Stimulated activated CD4-positive, alpha-beta T cell treated with anti-CD3 and anti-CD28 coated beads, TNF-alpha, amount 100 ng/mL, for 24 hours (primary cell): ENCODE data around the gene P3H4.

Experiments
- DNase-seq, 3 experiments: peaks; one replicate each; pipeline ENCODE4 v3.0.0-alpha.2; 2020; ENCODE audit warnings: low read depth in 3 of 3

P3H4 gene

DNA sequence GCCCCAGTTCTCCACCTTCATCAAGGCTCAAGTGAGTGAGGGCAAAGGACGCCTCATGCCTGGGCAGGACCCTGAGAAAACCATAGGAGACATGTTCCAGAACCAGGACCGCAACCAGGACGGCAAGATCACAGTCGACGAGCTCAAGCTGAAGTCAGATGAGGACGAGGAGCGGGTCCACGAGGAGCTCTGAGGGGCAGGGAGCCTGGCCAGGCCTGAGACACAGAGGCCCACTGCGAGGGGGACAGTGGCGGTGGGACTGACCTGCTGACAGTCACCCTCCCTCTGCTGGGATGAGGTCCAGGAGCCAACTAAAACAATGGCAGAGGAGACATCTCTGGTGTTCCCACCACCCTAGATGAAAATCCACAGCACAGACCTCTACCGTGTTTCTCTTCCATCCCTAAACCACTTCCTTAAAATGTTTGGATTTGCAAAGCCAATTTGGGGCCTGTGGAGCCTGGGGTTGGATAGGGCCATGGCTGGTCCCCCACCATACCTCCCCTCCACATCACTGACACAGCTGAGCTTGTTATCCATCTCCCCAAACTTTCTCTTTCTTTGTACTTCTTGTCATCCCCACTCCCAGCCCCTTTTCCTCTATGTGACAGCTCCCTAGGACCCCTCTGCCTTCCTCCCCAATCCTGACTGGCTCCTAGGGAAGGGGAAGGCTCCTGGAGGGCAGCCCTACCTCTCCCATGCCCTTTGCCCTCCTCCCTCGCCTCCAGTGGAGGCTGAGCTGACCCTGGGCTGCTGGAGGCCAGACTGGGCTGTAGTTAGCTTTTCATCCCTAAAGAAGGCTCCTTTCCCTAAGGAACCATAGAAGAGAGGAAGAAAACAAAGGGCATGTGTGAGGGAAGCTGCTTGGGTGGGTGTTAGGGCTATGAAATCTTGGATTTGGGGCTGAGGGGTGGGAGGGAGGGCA, 10.7 kb upstream of the P3H4 start:
- no peak for DNase-seq

DNA sequence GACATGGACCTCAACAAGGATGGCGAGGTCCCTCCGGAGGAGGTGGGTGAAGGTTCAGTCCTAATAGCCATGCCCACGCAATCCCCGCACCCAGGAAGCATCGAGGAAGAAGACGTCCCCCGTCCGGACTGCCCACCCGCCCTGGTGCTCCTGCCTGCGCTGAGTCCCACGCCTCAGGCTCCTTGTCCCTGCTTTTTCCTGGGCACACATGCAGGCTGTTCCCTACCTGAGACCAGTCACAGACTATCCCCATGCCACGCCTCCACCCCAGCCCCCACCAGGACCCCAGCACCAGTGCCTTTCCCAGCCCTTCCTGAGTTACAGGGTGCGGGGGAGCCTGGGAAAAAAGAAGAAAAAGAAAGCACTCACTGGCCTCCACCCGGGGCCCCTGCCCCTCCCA, 10.0 kb upstream of the P3H4 start:
- DNase-seq: no peak

DNA sequence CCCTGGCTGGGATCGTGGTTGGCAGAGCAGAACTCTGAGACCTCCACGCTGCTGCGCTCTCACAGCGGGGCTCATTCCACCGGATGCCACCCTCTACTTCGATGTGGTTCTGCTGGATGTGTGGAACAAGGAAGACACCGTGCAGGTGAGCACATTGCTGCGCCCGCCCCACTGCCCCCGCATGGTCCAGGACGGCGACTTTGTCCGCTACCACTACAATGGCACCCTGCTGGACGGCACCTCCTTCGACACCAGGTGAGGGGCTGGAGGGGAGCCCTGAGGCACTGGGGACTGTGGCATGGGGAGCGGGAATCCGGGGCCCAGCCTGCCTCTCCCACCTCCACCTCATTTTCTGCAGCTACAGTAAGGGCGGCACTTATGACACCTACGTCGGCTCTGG, 6.3 kb upstream of the P3H4 start:
- DNase-seq: no peak

DNA sequence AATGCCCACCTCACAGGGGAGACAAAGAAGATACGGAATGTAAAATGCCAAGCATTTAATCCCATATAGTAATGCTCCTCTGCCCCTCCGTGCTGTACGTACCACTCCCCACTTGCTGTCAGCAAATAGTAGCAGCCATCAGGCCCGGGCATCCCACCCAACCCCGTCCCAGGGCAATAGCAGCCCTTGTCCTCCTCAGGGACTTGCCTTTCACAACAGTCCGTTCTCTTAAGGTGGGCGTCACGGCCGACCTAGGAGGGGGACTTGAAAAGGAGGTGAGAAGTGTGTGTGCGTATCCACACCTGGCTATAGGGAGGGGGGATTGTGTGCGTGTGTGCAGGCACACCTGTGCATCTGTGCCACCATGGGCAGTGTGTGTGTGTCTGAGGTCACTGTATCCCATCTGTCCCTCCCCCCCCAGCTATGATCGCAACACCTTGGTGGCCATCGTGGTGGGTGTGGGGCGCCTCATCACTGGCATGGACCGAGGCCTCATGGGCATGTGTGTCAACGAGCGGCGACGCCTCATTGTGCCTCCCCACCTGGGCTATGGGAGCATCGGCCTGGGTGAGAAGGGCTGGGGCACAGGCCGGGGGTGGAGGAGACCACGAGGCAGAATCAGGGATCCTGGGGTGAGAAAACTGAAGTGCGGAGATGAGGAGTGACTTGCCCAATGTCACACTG, 5.0 kb upstream of the P3H4 start:
- no peak for DNase-seq

DNA sequence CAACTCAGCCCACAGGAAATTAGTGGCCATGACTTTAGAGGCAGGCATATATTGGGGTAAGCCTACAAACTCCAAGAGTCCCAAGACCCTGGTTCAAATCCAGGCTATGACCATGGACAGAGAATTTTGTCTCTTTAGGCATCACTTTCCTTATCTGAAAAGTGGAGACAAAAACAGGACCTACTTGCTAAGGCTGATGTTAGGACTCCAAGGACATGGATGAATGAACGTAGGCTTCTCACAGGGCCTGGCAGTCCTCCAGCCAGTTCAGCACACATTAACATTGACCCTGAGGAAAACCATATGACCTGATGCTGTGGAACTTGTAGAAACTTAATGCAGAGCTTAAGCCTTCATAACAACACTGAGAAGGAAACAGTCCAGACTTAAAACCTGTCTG, 2.4 kb upstream of the P3H4 start:
- no peak for DNase-seq

DNA sequence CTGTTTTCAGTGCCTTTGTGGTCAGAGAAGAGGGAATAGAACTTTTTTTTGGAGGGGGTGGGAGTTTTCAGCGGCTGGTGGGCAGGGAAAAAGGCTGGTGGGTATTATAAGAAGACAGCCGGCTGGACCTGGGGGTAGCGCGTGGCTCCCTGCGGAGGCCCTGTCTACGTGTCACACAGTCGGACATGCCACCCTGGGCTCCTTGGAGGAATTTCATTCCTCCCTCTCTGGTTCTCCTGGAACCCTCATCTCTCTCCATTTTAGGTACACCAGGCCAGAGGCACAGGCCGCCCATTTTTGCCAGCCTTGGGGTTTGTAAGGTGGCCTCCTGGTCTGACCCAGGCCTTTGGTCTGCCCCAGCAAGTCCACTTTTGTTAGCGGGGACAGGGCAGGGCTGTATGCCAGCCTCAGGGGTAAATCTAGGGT, 2.0 kb upstream of the P3H4 start:
- DNase-seq: no peak

DNA sequence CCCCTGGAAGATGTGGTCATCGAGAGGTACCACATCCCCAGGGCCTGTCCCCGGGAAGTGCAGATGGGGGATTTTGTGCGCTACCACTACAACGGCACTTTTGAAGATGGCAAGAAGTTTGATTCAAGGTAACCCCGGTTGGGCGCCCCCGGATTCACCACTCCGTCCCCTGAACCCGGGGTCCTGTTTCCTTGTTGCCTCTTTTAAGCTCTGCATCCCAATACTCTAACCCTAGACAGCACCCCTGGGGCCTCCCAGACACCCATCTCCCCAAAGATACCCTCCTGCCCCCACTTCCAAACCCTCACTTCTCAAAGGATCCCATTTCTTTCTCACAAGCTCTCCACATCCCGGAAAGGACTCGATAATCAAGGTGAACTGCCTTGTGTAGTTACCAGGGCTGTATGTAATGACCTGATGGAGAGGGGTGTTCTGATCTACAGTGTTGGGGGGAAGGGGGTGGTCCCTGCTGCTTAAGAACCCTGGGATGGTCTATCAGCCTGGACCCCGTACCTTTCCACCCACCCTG, 1.5 kb upstream of the P3H4 start:
- no peak for DNase-seq

DNA sequence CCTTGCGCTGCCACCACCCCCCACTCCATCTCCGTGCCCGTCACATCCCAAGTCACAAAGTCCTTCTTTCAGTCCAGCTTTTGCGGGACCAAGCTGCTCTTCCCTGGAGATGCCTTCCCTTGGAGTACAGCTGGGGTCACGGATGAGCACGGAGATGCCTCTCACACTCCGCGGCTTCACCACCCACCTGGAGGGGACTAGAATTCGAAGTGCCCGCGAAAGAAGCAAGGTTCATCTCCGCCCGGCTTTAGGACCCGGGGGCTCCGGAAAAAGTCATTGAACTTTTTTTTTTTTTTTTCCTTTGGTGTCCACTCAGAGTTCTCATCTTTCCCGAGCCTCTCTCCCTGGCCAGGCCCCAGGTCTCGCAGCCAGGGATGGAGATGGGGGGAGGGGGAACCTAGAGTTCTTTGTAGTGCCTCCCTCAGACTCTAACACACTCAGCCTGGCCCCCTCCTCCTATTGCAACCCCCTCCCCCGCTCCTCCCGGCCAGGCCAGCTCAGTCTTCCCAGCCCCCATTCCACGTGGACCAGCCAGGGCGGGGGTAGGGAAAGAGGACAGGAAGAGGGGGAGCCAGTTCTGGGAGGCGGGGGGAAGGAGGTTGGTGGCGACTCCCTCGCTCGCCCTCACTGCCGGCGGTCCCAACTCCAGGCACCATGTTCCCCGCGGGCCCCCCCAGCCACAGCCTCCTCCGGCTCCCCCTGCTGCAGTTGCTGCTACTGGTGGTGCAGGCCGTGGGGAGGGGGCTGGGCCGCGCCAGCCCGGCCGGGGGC, 817 bp upstream of the P3H4 start, which contains the start of gene FKBP10:
Gene FKBP10 (plus strand): TSS at position 624 of the 771 bp plus-strand sequence. CDS start 31 bp downstream, at position 655.
- DNase-seq: peak in 1 of 3 experiments; percentile 26

DNA sequence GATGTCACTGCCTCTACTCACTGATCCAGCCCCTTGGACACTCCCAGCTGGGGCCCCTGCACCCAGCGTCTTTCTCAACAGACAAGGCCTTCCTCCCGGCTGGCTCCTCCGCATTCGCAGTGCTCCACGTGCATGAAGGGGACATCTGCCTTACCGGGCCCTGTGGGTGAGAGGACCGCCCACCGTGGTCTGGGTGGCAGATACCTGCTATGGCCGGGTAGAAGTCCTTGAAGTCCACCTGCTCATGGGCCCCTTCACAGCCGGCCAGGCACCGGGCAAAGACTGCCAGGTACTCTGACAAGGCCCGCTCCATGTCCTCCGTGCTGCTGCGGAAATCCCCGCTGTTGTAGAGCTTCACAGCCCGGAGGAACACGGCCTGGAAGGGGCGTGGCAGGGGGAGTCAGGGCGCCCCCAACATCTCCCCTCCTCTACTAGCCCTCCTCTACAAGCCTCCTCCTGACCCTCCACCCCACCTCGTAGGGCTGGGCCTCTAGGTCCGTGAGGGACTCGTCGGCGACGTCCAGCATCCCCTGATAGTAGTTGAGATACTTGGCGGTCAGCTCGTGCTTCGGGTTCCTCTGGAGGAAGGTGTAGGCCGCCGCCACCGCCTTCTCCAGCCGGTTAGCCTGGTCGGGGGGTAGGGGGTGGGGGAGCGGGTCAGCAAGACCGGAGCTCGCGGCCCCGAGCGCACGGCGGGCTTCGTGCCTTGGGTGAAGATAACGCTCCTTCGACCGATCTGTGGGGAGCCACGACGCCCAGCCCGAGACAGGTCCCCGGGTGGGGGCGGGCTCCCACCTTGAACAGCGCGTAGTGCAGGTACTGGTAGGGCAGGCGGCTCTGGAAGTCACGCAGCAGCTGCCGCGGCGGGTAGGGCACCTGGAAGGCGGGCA, 845 bp downstream of the P3H4 start:
- no peak for DNase-seq

DNA sequence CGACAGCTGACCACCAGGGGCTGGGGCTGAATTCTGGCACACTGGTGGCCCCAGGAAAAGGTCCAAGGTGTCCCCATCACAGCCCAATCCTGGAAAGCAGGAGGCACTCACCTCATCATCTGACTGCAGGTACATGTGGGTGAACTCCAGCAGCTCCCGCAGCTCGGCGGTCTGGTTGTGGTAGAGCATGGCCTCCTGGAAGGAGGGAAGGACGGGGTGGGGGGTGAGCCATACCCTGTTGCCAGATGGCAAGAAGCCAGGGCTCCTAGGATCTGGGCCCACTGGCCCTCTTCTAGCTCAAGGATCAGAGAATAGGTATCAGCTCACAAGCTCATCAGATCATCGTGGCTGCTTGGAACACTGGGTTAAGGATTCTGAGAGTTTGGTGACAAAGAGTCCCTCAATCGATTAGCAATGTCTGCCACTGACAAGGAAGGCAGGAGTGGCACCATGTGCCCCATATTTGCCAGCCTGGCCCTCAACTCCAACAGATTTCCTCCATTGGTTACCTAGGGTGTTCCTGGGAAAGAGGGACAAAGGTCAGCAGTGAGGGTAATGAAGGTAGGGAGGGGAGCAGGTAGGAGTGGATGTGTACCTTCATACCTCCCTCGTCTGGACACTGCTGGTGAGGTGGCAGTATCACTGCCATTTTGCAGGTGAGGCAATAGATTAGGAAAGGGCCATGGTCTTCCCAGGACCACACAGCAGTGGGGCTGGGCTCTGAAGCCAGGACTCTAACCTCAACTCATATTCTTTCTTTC, 4.9 kb downstream of the P3H4 start:
- DNase-seq: no peak

DNA sequence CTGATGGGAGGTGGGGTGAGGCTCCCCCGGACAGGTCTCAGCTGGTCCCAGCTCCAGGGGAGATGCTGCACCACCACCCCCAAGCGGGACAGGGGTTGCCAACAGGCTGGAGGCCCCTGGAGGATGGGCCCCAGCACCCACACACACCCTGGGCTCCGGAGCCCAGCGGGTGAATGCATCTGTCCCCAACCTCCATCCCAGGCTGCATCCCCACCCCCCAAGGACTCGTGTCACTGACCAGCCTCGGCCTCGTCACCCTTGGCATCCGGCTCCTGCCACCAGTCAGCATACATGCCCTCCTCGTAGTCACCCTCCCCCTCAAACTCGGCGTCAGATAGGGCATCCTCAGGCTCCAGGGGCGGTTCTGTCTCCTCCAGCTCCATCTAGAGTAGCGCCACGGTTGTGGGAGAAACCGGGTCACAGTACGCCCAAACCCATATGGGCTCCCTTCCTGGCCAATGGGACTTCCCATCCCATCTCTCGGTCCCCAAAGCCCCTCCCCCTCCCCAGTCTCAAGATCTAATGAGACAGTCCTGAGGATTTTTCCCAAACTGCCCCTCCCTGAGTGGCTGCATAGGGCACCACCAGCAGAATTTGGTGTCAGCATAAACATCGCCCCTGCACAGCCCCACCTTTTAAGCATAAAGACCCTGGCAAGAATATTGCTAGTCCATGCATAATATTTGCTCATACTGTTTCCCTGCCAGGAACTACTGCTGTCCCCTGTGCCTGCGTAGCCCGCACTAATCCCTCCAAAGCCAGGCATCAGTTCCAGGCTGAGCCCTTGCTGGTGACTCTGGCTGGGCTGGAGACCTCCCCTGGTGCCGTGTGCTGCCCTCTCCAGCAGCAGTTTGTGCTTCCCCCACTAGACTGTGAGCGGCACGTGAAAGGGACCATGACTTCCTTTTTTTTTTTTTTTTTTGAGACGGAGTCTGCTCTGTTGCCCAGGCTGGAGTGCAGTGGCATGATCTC, 8.4 kb downstream of the P3H4 start:
- DNase-seq: no peak

DNA sequence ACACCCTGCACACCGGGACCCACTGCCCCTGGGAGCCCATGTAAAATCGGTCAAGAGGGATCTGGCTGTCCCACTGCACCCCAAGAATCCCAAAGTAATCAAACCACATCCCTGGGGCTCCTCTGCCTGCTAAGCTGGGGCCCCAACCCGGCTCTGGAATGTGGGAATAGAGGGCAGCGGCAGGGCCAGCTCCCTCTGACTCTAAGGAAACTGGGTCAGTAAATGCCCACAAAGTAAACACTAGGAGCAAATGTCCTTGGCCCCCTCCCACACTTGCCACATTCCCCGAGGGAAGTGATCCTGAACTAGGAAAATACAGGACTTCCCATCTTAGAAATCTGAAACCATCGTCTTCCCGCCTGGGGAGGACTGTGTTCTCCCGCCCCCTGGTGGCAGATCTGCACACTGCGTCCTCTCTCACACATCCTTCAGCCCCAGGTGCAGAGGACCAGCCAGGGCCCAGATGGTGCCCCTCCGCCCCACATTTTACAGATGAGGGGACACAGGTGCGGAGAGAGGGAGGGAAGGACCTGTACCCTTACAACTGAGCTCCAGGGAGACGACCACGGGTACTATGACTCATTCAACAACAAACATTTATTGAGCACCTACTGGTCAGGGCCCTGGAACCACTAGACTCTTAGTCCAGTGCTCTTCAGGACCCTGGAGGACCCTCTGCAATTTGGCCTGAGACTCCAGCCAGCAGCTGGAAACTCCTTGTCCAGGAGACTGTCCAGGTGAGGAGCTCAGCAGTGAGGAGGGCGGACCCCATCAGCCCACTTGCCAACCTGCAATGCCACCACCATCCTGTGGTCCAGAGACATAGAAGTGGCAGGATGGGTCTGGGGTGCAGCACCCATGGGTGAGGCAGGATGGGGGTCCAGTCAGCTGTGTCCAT, 10.1 kb downstream of the P3H4 start:
- peak; percentile 53 to 73 (median 55) for DNase-seq

DNA sequence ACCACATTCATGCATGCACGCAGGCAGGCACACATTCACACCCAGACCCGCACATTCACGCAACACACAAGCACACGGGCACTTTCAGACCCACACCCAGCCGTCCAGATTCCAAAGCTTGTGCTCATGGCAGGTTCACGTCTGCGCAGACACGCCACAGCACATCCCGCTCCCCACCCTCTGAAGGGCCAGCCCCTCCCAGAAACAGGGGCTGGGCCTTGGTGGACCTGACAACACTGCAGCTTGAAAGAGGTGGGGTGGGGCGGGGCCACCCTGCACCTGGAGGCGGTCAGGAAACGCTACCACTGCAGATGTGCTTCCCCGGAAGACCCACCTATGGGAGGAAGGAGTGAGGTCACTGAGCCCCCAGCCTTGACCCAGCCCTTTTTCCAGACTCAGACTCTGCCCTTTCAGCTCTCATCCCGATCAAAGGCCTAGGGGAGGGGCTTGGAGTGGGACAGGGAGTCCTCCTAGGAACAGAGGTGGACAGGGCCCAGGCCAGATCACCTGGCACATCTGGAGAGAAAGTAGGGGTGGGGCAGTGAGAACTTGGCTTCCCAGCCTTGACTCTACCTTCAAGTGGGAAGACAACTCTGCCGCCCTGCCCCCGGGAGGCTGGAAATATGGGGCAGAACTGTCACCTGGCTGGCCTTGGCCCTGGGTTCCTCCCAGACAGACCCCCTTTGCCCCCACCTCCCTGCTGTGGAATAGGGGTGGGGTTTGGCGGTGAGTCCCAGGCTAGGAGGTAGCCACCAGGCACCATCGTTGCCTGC, 11.0 kb downstream of the P3H4 start:
- DNase-seq: no peak

DNA sequence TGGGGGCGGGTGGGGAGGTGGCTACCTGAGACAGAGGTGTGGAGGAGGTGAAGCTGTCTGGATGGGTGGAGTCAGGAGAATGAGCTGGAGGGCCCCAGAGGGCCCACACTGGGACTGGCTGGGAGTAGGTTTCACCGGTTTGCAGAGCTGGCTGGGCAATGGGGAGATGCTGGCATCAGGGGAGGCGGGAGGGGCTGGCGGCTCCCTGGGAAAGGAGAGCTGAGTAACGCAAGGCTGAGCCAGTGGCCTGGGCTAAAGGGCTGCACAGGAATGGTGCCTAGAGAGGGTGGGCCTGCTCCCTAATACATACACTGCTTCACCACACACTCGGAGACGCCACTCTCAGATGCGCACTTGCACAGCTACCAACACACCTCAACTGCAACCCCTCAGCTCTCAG, 12.4 kb downstream of the P3H4 start:
- no peak for DNase-seq

DNA sequence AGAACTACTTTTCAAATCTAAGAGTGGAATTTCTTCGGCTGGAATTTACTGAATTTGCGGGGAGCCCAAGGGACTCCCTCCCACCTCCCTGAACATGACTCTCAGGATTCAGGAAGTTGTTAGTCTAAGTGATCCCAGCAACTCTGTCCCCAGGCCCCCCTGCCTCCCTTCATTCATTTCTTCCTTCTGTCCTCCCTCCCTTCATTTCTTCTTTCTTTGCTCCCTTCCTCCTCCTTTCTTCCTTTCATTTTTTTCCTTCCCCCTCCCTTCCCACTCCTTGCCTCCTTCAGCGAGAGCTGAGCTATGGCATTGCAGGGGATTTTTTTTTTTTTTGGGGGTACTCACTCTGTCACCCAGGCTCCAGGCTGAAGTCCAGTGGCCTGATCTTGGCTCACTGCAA, 14.4 kb downstream of the P3H4 start:
- DNase-seq: no peak

DNA sequence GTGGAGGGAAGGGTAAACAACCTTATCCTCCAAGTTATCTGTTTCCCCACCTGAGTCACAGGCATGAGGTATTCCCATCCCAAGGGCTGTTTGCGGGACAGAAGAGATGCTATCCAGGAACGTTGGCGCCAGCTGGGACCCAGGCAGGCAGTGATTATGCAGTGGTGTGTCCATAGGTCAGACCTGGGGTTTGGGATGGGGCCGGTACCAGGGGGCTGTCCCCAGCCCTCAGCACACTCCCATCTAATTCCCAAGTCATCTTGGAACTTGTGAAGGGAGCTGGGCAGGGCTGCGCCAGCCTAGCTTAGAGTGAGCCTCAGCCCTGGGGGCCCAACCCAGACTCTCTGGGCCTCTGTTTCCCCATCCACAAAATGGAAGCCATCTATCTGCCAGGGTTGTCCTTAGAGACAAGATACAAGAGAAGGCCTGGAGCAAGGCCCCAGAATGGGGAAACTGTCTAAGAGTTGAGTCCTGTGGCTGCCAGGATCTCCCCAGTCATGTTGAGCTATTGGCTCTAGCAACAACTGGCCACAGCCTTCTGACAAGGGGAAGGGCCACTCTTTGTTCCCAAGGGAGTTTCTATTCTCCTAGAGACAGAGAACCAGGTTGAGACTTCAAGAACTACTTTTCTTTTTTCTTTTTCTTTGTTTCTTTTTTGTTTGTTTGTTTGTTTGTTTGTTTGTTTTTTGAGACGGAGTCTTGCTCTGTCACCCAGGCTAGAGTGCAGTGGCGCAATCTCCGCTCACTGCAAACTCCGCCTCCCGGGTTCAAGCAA, 15.4 kb downstream of the P3H4 start:
- no peak for DNase-seq
